HTR-8/SVneo (cell line): ENCODE data around the gene SUCLG1.
"Not testable (repeated sequence)": the region's sequence is repeated elsewhere in the genome, so short reads cannot be mapped to it uniquely, and the experiment has no call there.

Experiments
- DNase-seq: peaks from one replicate; pipeline ENCODE4 v3.0.0; 2011; ENCODE audit warnings: low spot score, mixed read lengths; ENCODE audit not compliant: insufficient read length
- FAIRE-seq: peaks from 2 replicates; lab custom pipeline; 2011; peaks lifted over from hg19 to GRCh38; lab: Jason Lieb, UNC

The SUCLG1 gene

GRCh38 chr2:84472423-84472822 lies 13.3 kb upstream of the SUCLG1 start:
- DNase-seq = not testable (repeated sequence)
- FAIRE-seq = peak; percentile 54

GRCh38 chr2:84467389-84467788 lies 8.3 kb upstream of the SUCLG1 start:
- FAIRE-seq (no peak), DNase-seq (no peak)

GRCh38 chr2:84461310-84461709 lies 2.2 kb upstream of the SUCLG1 start:
- FAIRE-seq = no peak
- DNase-seq = no peak

GRCh38 chr2:84460670-84461069 lies 1.6 kb upstream of the SUCLG1 start:
- FAIRE-seq = no peak
- no peak for DNase-seq

GRCh38 chr2:84459944-84460429 lies 907 bp upstream of the SUCLG1 start:
- DNase-seq = peak; percentile 15
- FAIRE-seq = no peak

- no peak for DNase-seq
- FAIRE-seq = no peak
Measured at GRCh38 chr2:84458551-84459017, 496 bp downstream of the SUCLG1 start.

- DNase-seq (no peak), FAIRE-seq (no peak)
Measured at GRCh38 chr2:84457686-84458085, 1.4 kb downstream of the SUCLG1 start.

GRCh38 chr2:84456156-84456555 lies 2.9 kb downstream of the SUCLG1 start:
- FAIRE-seq (no peak), DNase-seq (no peak)

- FAIRE-seq (no peak), DNase-seq (no peak)
Measured at GRCh38 chr2:84454581-84454980, 4.5 kb downstream of the SUCLG1 start.

GRCh38 chr2:84452624-84453023 lies 6.5 kb downstream of the SUCLG1 start:
- FAIRE-seq = no peak
- DNase-seq = no peak

- FAIRE-seq = no peak
Measured at GRCh38 chr2:84451579-84451978, 7.5 kb downstream of the SUCLG1 start.

GRCh38 chr2:84450288-84451227 lies 8.5 kb downstream of the SUCLG1 start:
- peak; percentile 58 for FAIRE-seq

More at GRCh38 chr2:84451579-84451978, 7.5 kb downstream of the SUCLG1 start:
- no peak for DNase-seq

GRCh38 chr2:84449711-84450110 lies 9.4 kb downstream of the SUCLG1 start:
- DNase-seq (no peak), FAIRE-seq (no peak)

More at GRCh38 chr2:84450288-84451227, 8.5 kb downstream of the SUCLG1 start:
- DNase-seq = no peak

- no peak for DNase-seq
- FAIRE-seq = peak; percentile 65
Measured at GRCh38 chr2:84449055-84449454, 10.0 kb downstream of the SUCLG1 start.

GRCh38 chr2:84443477-84443876 lies 15.6 kb downstream of the SUCLG1 start:
- no peak for DNase-seq
- no peak for FAIRE-seq

- FAIRE-seq = no peak
- no peak for DNase-seq
Measured at GRCh38 chr2:84442888-84443287, 16.2 kb downstream of the SUCLG1 start.

- no peak for DNase-seq
- FAIRE-seq = no peak
Measured at GRCh38 chr2:84441505-84441904, 17.6 kb downstream of the SUCLG1 start.

GRCh38 chr2:84441036-84441435 lies 18.0 kb downstream of the SUCLG1 start:
- DNase-seq = no peak
- no peak for FAIRE-seq

- no peak for DNase-seq
- FAIRE-seq = peak; percentile 68
Measured at GRCh38 chr2:84435345-84436025, 23.6 kb downstream of the SUCLG1 start.

GRCh38 chr2:84429328-84429727 lies 29.8 kb downstream of the SUCLG1 start:
- no peak for FAIRE-seq
- no peak for DNase-seq
